ENCODE results near the gene ZNF71.

Gene ZNF71

GRCh38 chr19:56617531-56617930, 22.4 kb downstream of the ZNF71 start:
- TF ChIP-seq EZH2phosphoT487 (IDR thresholded peaks at IDR 0.05; ENCODE audit: borderline replicate concordance, low read length), result no peak
- TF ChIP-seq CTCF (IDR thresholded peaks at IDR 0.05; ENCODE audit: low read depth, low read length, poor library complexity, severe bottlenecking), result no peak
- Histone ChIP-seq H3K9me2 (replicated peaks; ENCODE audit: control insufficient read depth, low read length) (no peaks in the 10 kb centered on the region), H3K36me3 (ENCODE audit: control insufficient read depth, low read length) (peaks cover 9% of the 10 kb centered on the region; the same call in 1 of the 2 replicates), H3K27me3 (ENCODE audit: control insufficient read depth, low read length) (no peaks in the 10 kb centered on the region), H3K27ac (ENCODE audit: low read depth, low read length) (no peak overlapping the region), H3K4me2 (ENCODE audit: low read length) (no peak overlapping the region), H4K20me1 (ENCODE audit: control insufficient read depth, insufficient read depth, low read depth, low read length) (no peaks in the 10 kb centered on the region), H3K4me3 (ENCODE audit: low read length) (no peak overlapping the region), H3K4me1 (ENCODE audit: control insufficient read depth, low read length) (no peaks in the 10 kb centered on the region), H3K9me3 (ENCODE audit: control insufficient read depth, insufficient read depth, low read length) (peaks cover 34% of the 10 kb centered on the region; the same call in 1 of the 2 replicates), H3F3A (ENCODE audit: control insufficient read depth, insufficient read depth) (no peaks in the 10 kb centered on the region), H3K79me2 (ENCODE audit: control insufficient read depth, low read length) (no peaks in the 10 kb centered on the region)

- Histone ChIP-seq H3K9me2 (replicated peaks; ENCODE audit: control insufficient read depth, low read length) (no peaks in the 10 kb centered on the region), H3K79me2 (ENCODE audit: control insufficient read depth, low read length) (no peaks in the 10 kb centered on the region), H3K9me3 (ENCODE audit: control insufficient read depth, insufficient read depth, low read length) (peaks cover 34% of the 10 kb centered on the region; the same call in 1 of the 2 replicates), H4K20me1 (ENCODE audit: control insufficient read depth, insufficient read depth, low read depth, low read length) (no peaks in the 10 kb centered on the region), H3K4me2 (ENCODE audit: low read length) (no peak overlapping the region), H3F3A (ENCODE audit: control insufficient read depth, insufficient read depth) (no peaks in the 10 kb centered on the region), H3K27me3 (ENCODE audit: control insufficient read depth, low read length) (no peaks in the 10 kb centered on the region), H3K27ac (ENCODE audit: low read depth, low read length) (no peak overlapping the region), H3K4me3 (ENCODE audit: low read length) (no peak overlapping the region), H3K36me3 (ENCODE audit: control insufficient read depth, low read length) (peaks cover 9% of the 10 kb centered on the region; the same call in 1 of the 2 replicates), H3K4me1 (ENCODE audit: control insufficient read depth, low read length) (no peaks in the 10 kb centered on the region)
- TF ChIP-seq CTCF (IDR thresholded peaks at IDR 0.05; ENCODE audit: low read depth, low read length, poor library complexity, severe bottlenecking) (no peak), EZH2phosphoT487 (IDR thresholded peaks at IDR 0.05; ENCODE audit: borderline replicate concordance, low read length) (no peak)
These were observed 24.0 kb downstream of the ZNF71 start for GRCh38 chr19:56619121-56619520.

GRCh38 chr19:56622374-56622773, 27.3 kb downstream of the ZNF71 start:
- Histone ChIP-seq H4K20me1 (ENCODE audit: control insufficient read depth, insufficient read depth, low read depth, low read length) (no peaks in the 10 kb centered on the region), H3K9me3 (ENCODE audit: control insufficient read depth, insufficient read depth, low read length) (peaks cover 38% of the 10 kb centered on the region; the same call in 1 of the 2 replicates), H3K27ac (ENCODE audit: low read depth, low read length) (no peak overlapping the region), H3K27me3 (ENCODE audit: control insufficient read depth, low read length) (no peaks in the 10 kb centered on the region), H3K4me3 (ENCODE audit: low read length) (no peak overlapping the region), H3K4me1 (ENCODE audit: control insufficient read depth, low read length) (no peaks in the 10 kb centered on the region), H3K4me2 (ENCODE audit: low read length) (no peak overlapping the region), H3F3A (ENCODE audit: control insufficient read depth, insufficient read depth) (no peaks in the 10 kb centered on the region), H3K79me2 (ENCODE audit: control insufficient read depth, low read length) (no peaks in the 10 kb centered on the region), H3K9me2 (replicated peaks; ENCODE audit: control insufficient read depth, low read length) (no peaks in the 10 kb centered on the region), H3K36me3 (ENCODE audit: control insufficient read depth, low read length) (peaks cover 9% of the 10 kb centered on the region; the same call in 1 of the 2 replicates)
- TF ChIP-seq EZH2phosphoT487 (IDR thresholded peaks at IDR 0.05; ENCODE audit: borderline replicate concordance, low read length), result no peak
- no peak for TF ChIP-seq CTCF (IDR thresholded peaks at IDR 0.05; ENCODE audit: low read depth, low read length, poor library complexity, severe bottlenecking)

Data from DOHH2 (cell line).